NCI-H2171 (cell line): ENCODE results near the gene STOM.
A peak's percentile ranks its signal among the peaks of the same experiment; 100 is the strongest.

Experiments
- DNase-seq: peaks from one replicate; lab custom pipeline; 2025; lab: John Stamatoyannopoulos, UW

The STOM gene

DNA sequence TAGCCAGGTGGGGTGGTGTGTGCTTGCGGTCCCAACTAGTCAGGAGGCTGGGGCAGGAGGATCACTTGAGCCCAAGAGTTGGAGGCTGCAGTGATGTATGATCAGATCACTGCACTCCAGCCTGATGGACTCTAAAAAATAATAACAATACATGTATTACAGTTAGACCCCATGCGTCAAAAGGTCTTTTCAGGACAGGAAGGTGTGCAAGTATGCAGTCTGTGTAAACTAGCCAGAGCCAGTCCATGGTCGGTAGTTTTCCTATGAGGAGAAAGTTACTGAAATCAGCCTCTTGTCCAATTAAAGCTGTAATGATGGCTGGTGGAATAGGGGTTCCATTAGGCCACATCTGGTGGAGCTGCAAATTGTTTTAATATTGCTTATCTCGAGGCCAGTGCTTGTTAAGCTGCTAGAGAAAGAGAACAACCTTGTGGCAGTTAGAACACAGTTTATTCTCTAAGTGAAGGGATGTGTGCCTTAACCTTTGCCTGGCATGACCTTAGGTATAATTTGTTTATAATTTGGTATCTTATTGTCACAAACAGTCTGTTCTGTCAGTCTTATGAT is 1.5 kb upstream of the STOM start:
- DNase-seq: no peak

- DNase-seq: no peak
These were observed 1.3 kb downstream of the STOM start for GRCh38 chr9:121368745-121369144.

DNA sequence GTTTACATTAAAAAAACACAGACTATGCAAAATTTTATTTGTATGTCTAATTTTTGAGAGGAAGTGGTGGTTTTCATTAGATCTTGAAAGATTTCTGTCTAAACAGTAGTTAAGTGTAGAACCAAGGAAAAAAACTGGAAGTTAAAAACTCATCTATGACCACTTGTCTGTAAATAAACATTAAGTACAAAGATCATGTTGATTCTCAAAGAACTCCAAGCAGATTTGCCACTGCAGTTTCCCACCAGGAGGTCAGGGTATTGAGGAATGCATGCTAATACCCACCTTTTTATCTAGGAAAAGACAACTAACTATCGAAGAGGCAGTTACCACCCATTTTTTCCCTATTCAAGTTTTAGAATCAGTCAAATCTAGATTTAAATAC is 1.9 kb downstream of the STOM start:
- DNase-seq: no peak

GRCh38 chr9:121367306-121368137 is 2.5 kb downstream of the STOM start:
- no peak for DNase-seq

- DNase-seq: no peak
These were observed 3.3 kb downstream of the STOM start for GRCh38 chr9:121366611-121367192.

DNA sequence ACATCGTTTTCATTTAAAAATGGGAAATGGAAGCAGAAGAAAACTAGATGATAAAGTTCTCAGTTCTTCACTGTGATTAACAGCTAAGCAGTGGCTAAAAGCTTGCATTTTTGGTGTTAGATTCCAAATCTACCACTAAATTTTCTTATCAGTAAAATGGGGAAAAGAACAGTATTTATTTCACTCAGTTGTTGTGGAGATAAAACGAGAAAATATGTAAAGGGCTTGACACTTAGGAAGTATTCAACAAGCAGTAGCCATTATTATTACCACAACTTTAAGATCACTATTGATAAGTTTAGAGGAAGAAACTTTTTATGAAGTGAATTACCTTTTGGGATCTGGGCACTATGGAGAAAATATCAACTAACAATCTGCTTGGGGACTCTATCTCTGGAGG is 4.5 kb downstream of the STOM start:
- DNase-seq: no peak

DNA sequence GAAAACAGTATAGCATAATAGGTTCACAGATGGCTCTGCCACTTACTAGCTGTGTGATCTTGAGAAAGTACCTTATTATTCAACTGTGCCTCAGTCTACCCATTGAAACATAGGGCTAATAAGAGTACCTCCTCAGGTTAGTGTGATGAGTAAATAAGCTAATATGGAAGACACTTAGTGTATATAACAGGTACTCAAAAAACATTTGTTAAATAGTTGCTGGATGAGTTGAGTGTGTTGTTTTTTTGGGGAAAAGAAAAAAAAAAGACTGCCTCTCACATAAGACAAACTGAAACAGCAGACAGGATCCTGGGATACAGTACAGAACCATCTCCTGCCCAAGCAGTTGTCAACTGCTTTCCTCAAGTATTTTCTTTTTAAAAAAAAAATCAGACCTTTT is 5.2 kb downstream of the STOM start:
- DNase-seq: no peak

- no peak for DNase-seq
These were observed 6.0 kb downstream of the STOM start for GRCh38 chr9:121364077-121364476.

DNA sequence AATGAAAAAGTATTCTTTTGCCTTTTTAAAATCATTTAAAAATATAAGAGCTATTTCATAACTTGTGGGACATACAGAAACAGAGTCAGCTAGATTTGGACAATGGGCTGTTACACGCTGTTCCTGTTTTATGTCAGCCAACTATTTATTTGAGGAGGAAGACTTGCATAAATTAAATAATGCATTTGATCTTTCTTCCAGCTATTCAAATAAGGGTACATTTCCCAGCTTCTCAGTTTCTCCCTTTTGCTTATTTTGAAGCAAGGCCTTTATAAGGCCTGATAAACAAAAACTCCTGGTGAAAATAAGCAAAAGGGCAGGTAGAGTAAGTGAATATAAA is 6.5 kb downstream of the STOM start:
- DNase-seq: no peak

GRCh38 chr9:121362813-121363621 is 7.0 kb downstream of the STOM start:
- no peak for DNase-seq

DNA sequence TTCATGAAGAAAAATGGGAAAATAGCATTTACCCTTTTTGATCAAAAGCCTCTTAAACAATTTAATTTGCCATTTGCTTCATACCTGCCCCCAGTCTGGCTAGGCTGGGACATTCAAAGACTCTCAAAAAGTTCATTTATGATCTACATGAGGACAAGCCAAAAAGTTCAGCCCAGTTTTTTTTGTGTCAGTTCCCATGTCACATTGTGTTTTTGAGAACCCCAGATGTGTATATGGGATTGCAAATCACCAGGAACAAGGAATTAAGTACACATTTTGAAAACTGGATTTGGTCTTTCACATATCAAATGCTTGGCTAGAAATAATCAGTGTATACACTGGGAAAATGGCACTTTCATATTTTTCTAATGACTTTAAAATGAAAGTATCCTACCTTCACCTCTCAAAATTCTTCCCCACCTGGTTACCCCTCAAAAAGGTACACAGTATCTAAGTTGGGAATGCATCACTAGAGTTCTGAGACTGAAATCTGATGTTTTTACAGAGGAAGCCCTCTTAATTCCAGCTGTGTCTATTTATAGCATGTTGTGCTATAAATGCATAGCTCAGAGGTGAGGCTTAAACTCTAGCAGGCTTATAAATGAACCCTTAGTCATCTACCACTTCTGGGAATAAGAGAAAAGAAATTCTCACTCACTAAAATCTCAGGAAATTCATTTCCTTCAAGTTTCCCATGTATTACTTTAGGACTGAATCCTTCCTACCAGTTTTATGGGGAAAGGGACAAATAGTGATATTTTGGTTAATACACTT is 9.3 kb downstream of the STOM start:
- DNase-seq: no peak

DNA sequence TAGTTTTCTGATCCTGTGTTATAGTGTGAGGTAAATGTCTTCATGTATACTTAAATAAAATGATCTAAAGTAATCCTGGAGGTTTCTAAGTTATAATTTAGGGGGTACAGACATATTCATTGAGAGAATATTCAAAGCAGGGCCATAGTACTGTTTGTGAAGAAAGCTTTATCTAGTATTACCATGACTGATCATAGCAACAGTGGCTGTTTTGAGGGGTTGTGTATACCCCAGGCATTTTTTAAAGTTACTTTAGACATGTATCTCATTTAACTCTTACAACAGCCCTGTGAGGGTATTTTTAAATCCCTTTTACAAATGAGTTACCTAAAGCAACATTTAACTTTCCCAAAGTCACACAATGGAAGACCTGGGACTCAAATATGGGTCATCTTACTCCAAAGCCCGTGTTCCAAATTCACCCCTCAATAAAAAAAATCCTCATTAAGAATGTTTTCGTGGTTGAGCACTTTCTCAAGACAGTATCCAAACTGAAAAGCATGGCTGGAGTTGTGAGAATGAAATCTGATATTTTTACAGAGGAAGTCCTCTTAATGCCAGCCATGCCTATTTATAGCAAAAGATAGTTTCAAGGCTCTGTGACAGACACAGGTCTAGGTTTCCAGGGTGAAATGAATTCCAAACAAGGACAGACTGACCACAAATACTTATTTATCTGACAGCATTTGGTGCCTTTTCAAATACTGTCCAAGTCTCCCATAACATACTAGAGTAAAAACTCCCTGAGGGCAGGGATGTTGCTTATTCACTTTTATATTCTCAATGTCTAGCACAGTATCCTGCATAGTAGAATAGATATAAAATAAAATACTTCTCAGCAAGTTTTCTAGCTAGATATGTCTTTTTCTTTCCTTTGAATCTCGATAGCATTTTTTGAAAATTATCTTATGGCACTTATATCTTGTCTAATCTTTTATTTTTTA is 10.4 kb downstream of the STOM start:
- no peak for DNase-seq

DNA sequence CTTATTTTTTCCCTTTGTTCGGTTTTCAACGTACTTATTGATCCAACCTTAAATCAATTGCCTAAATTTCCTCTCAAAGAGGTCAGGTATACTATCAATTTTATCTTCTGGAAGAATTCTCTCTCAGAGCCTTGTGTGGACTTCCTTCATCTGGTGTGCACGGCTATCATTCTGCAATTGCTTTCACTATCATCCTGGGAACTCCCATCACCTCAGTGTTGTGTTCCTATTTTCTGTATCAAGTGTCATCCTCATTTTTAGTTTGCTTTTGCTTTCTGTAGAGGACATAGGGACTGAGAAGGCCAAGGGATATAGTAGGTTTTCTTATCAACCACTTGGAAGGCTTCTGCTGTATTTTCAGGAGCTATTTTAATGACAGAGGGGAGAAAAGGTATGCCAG is 11.3 kb downstream of the STOM start:
- no peak for DNase-seq

GRCh38 chr9:121357011-121357410 is 13.0 kb downstream of the STOM start:
- DNase-seq: no peak

DNA sequence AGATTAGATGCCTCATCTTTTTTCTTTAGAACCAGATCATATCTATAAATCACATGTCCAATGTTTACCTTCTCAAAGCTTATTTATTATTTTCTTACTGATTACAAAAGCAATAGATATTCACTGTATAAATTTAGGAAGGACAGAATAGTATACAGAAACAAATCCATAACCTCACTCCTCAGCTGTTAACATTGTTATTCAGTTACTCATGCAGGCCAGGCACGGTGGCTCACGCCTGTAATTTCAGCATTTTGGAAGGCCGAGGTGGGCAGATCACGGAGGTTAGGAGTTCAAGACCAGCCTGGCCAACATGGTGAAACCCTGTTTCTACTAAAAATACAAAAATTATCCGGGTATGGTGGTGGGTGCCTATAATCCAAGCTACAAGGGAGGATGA is 15.3 kb downstream of the STOM start:
- no peak for DNase-seq

- no peak for DNase-seq
These were observed 15.9 kb downstream of the STOM start for GRCh38 chr9:121354141-121354540.

- no peak for DNase-seq
These were observed 16.6 kb downstream of the STOM start for GRCh38 chr9:121353241-121354061.

DNA sequence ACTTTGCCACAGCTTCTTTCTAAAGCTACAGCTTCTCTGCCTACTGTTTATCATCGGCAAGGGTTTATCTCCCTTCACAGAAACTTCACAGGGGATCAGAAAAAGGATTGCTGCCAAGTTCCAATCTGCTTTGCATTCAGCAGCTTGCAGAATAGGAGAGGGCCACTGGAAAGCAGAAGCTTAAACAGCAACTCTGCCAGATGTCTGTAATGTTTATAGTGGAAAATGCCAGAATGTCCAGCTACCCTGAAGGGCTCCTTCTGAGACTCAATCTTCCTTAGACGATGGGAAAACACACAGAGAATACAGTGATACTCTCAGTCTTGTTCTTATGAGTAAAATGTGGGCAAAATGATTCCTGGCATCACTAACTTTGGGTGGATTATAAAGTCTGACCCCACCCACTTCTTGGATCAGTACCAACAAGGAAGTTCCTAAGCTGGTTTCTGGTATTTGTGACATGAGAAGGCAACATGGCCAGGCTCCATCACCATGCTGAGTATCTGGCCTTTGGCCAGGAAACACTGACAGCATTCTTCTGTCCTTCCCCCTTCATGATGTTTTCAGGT is 19.0 kb downstream of the STOM start:
- peak; percentile 19 for DNase-seq

DNA sequence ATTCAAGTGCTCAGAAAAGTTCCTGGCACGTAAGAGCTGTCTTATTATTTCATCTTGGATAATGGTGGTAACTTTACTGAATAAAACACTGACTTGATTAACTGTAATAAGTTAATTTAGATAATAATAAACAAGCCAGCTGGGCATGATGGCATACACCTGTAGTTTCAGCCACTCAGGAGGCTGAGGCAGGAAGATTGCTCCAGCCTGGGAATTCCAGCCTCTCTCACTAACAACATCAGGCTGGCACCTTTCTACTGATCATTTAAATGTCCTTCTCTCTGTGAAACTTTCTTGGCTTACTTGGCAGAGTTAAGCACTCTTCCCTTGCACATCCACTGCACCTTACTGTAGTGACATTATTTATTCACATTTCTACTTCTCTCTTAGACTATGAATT is 20.0 kb downstream of the STOM start:
- no peak for DNase-seq

DNA sequence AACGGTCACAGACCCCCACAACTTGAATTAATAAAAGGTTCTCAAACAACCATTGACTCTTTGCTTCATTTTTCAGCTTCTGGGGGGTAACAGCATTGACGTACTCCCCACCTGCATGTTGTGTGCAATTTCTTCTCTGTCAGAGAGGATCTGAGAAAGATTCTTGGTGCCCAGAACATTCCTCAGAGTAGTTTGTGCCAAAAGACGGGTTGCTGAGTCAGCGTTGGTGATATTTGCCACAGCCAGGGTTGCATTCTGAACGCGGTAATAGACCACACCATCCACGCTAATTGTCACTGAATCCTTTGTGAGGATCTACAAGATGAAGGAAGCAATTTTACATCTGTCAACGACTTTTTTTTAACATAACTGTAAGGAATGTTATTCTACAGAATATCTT is 21.0 kb downstream of the STOM start:
- DNase-seq: no peak
